Thyroid gland (tissue), 4 donors: ENCODE data around the gene DPYSL4. TPM values are rescaled to one million over a fixed set of nuclear protein-coding genes. Genes with fewer than 3 reads are reported as not detected.

Experiments used
- DNase-seq, 2 donors: peaks; one replicate each; pipeline ENCODE4 v3.0.0-alpha.2; 2019
- H3K27ac ChIP-seq, 3 donors: fragments of 200-600 bp; sonication (generic); 1 replicate in 2 of 3; 2 replicates in 1 of 3; pipeline ENCODE4 v1.5.1; 2016 to 2019; ENCODE audit warnings: mild to moderate bottlenecking in 1 of 3, moderate library complexity in 1 of 3
- H3K27me3 ChIP-seq: fragments of 200-600 bp; sonication (generic); one replicate; pipeline ENCODE4 v1.5.1; 2019
- H3K36me3 ChIP-seq, 2 donors: fragments of 200-600 bp; sonication (generic); one replicate each; pipeline ENCODE4 v1.5.1; 2016 to 2019
- H3K4me1 ChIP-seq, 2 donors: fragments of 200-600 bp; sonication (generic); one replicate each; pipeline ENCODE4 v1.5.1; 2017 to 2019
- H3K4me3 ChIP-seq, 3 donors: fragments of 200-600 bp; sonication (generic); replicated peaks in 1 of 3; 1 replicate in 2 of 3; 2 replicates in 1 of 3; pipeline ENCODE4 v1.5.1; 2016; ENCODE audit warnings: mild to moderate bottlenecking in 1 of 3
- H3K9me3 ChIP-seq: fragments of 200-600 bp; sonication (generic); one replicate; pipeline ENCODE4 v1.5.1; 2017
- CTCF ChIP-seq, 6 experiments: fragments of 200-600 bp in 3 of 6; fragments of 450-650 bp in 3 of 6; sonication (generic) in 3 of 6; IDR thresholded peaks; one replicate each; pipeline ENCODE4 v1.5.1; 2016 to 2019; ENCODE audit warnings: antibody characterized with exemption in 6 of 6, mild to moderate bottlenecking in 2 of 6, inconsistent platforms in 1 of 6, moderate library complexity in 1 of 6
- POLR2A ChIP-seq, 2 donors: fragments of 450-650 bp; IDR thresholded peaks; one replicate each; pipeline ENCODE4 v1.6.1; 2017; ENCODE audit warnings: antibody characterized with exemption in 2 of 2, mild to moderate bottlenecking in 2 of 2, moderate library complexity in 1 of 2
- WGBS, 2 donors: methylation state at CpG; one replicate each; pipeline ENCODE4 v1.1.5; 2017; 5-methylcytosine and 5-hydroxymethylcytosine counted together
- intact Hi-C: fragments of 100-400 bp; cut with DNase I; formaldehyde crosslinking; loops from one replicate; pipeline ENCODE4 v1.15.1; 2023
- total RNA-seq, 4 donors: library from RNA; depleted of rRNA; stranded (reverse); fragments of >200 nt; gene quantifications; one replicate each; pipeline ENCODE4 v1.2.3, GENCODE V29; 2016

DPYSL4 gene
- total RNA-seq, 4 donors from 2014 or later: 0.54 to 1.5 (median 0.81) TPM

DNA sequence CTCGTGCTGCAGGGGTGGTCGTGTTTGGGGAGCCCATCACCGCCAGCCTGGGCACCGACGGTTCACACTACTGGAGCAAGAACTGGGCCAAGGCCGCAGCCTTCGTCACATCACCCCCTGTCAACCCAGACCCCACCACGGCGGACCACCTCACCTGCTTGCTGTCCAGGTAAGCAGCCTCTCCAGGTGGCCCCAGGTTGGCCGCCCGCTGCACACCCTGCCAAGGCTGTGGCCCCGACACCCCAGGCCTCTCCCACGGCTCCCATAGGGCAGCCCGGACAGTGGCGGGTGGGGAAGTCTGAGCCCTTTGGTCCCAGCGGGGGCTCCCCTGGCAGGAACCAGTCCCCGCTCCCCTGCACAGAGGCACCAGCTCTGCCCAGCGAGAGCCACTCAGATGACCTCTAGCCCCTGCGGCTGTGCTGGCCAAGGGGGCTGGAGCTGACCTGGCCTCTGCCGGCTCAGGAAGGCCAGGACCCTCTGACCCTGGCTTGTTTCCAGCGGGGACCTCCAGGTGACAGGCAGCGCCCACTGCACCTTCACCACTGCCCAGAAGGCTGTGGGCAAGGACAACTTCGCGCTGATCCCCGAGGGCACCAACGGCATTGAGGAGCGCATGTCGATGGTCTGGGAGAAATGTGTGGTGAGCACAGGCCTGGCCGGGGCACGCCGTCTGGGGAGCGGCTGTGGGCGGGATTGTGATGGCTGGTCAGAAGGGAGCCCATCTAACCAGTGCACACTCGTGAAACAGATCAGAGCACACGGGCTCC is 13.8 kb downstream of the DPYSL4 start:
- H3K27ac ChIP-seq: no peak overlapping the region
- H3K9me3 ChIP-seq: no peaks in the 10 kb centered on the region
- H3K36me3 ChIP-seq: no peaks in the 10 kb centered on the region
- TF ChIP-seq CTCF (IDR thresholded peaks at IDR 0.05): no peak
- TF ChIP-seq POLR2A (IDR thresholded peaks at IDR 0.05): no peak
- intact Hi-C loops: no loop called here
- no peak overlapping the region for H3K4me3 ChIP-seq
- H3K27me3 ChIP-seq: no peaks in the 10 kb centered on the region
- 87 to 97% methylated on average over 20 to 22 of the region's 35 CpGs for WGBS, 2 donors
- DNase-seq: no peak
- H3K4me1 ChIP-seq: no peaks in the 10 kb centered on the region

DNA sequence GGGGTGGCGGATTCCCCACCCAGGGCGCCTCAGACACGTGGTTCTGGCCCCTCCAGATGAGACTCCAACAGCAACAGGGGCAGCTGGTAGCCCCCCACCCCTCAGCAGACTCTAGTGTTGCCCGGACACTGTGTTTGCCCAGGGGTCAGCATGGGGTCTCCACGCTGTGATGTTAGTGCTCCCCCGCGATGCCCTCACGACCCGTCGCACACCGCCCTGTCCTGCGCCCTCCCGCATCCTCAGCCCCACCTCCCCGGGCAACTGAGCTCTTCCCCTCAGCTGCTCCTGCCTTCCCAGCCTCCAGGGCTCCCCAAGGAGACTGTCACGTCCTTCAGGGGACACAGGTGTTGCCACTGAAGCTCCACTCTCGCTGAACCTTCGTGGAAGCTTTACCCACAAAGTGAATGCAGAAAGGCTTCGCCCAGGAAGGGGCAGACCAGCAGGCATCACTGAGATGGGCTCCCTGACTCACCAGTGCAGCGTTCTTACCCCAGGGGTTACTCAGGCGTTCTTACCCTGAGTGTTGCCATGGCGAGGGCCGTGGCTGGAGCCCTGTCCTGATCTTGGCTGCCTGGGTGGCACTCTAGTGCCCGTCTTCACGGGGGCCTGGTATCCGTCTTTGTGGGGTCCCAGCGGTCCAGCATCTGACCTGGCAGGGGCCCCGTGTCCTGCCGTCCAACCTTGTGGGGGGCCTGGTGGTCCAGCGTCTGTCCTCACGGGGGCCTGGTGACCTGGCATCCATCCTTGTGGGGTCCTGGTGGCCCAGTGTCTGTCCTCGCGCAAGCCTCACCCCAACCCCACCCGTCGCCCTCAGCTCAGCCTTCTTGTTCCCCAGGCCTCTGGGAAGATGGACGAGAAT is 14.6 kb downstream of the DPYSL4 start:
- H3K36me3 ChIP-seq: no peaks in the 10 kb centered on the region
- WGBS, 2 donors: 89 to 91% methylated on average over 23 to 26 of the region's 35 CpGs
- H3K27ac ChIP-seq: no peak overlapping the region
- no peak overlapping the region for H3K4me3 ChIP-seq
- no peaks in the 10 kb centered on the region for H3K9me3 ChIP-seq
- no peak for DNase-seq
- no peaks in the 10 kb centered on the region for H3K4me1 ChIP-seq
- H3K27me3 ChIP-seq: no peaks in the 10 kb centered on the region
- intact Hi-C loops: no loop called here
- no peak for TF ChIP-seq POLR2A (IDR thresholded peaks at IDR 0.05)
- no peak for TF ChIP-seq CTCF (IDR thresholded peaks at IDR 0.05)

GRCh38 chr10:132202070-132202970 is 15.6 kb downstream of the DPYSL4 start:
- intact Hi-C loops: no loop called here
- Histone ChIP-seq H3K36me3 (no peaks in the 10 kb centered on the region), H3K9me3 (no peaks in the 10 kb centered on the region), H3K27me3 (no peaks in the 10 kb centered on the region), H3K4me3 (no peak overlapping the region), H3K4me1 (no peaks in the 10 kb centered on the region), H3K27ac (no peak overlapping the region)
- no peak for DNase-seq
- TF ChIP-seq CTCF (IDR thresholded peaks at IDR 0.05) (no peak), POLR2A (IDR thresholded peaks at IDR 0.05) (no peak)
- 85 to 91% methylated on average over 32 to 41 of the region's 48 CpGs for WGBS, 2 donors

GRCh38 chr10:132203256-132204077 is 16.7 kb downstream of the DPYSL4 start:
- no peak for DNase-seq
- intact Hi-C loops: no loop called here

More at GRCh38 chr10:132203256-132204077, 16.7 kb downstream of the DPYSL4 start:
- no peak overlapping the region for H3K4me3 ChIP-seq
- no peaks in the 10 kb centered on the region for H3K27me3 ChIP-seq
- 89 to 94% methylated on average over 21 to 25 of the region's 34 CpGs for whole genome bisulfite sequencing, 2 donors
- H3K4me1 ChIP-seq: no peaks in the 10 kb centered on the region
- H3K27ac ChIP-seq: no peak overlapping the region
- no peak for TF ChIP-seq CTCF (IDR thresholded peaks at IDR 0.05)
- no peak for TF ChIP-seq POLR2A (IDR thresholded peaks at IDR 0.05)
- H3K9me3 ChIP-seq: no peaks in the 10 kb centered on the region
- no peaks in the 10 kb centered on the region for H3K36me3 ChIP-seq
